Hypothalamus (tissue), 51 donors: ENCODE results near the gene CCS.
A peak's percentile ranks its signal among the peaks of the same experiment; 100 is the strongest.
"Not testable (repeated sequence)": the region's sequence is repeated elsewhere in the genome, so short reads cannot be mapped to it uniquely, and the experiment has no call there.

Experiments
- DNase-seq, 51 donors: peaks; one replicate each; lab custom pipeline; 2025; lab: John Stamatoyannopoulos, UW

The CCS gene, protein sequence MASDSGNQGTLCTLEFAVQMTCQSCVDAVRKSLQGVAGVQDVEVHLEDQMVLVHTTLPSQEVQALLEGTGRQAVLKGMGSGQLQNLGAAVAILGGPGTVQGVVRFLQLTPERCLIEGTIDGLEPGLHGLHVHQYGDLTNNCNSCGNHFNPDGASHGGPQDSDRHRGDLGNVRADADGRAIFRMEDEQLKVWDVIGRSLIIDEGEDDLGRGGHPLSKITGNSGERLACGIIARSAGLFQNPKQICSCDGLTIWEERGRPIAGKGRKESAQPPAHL

DNA sequence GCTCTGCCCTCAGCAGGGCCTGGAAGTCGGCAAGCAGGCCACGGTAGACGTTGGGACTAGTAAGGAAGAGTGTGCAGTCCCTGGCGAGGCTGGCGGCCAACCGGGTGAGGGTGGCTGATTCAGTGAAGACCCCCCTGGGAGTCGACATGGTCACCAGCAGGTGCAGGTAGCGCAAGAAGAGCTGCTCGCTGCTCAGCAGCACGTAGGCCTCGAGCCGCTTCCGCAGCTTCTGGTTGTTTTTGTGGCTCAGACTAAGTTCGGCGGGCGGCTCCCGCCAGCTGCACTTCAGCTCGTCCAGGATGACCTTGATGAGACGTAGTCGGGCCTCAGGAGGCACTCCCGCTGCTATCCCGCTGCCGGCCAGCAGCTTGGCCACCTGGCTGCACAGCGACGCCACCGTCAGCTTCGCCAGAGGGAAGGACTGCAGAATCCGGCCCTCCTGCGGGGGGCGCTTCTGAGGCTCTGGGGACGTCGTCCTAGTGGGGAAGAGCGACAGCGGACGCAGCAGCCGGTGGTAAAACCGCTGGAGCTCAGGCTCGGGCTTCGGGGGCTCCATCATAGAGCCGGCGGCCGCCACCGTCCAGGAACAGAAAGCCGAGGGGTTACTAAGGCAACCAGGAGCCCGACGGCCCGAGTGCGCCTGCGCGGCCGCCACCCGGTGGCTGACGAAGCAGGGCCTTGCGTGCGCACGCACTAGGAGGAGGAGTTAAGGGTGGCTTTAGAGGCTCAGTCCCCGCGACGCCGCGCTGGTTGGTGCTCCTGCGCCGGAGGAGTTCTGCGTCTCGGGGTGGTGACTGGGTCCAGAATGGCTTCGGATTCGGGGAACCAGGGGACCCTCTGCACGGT, at the start of gene CCS, which contains the start of gene CCDC87:
Gene CCS, plus strand, starts transcription at position 729 of the 846 bp plus-strand sequence. Its CDS starts 77 bp downstream, at position 806.
Gene CCDC87, minus strand, starts transcription at position 607 of the 846 bp plus-strand sequence. Its CDS starts 48 bp downstream, at position 559.
- peak; percentile 62 to 98 (median 92) for DNase-seq

DNA sequence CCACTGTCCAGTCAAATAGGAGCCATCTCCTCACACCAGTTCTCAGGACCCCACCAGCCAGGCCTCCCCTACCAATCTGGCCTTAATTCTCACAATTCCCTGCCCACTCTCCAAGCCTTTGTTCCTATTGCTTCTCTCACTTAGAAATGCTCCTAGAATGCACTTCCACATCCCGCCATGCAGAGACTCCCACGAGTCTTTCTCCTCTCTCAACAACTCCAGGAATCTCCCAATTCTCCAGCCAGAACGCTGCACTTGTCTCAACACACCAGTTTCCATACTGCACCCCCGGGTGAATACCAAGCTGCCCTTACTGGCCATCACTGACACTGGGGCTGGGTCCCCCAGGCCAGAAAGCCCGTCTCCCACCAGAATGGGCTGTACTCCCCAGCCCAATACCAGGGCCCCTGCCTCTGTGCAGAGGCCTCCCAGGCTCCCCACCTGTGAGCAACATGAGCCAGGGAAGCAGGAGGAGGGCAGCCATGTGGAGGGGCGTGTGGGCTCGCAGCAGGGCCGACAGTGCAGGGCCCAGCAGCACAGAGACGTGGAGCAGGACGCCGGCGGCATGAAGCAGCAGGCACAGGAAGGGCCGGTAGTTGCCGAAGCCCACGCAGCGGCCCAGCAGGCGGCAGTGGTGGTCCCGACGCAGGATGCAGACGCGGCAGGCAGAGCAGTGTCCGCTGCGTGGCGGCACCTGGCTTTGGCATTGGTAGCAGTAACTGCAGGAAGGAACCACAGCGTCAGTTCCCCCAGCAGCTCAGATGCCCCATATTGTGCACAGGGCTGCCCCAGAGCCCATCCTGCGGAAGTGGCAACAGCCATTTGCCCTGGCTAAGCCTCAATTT, 49.5 kb upstream of the CCS start:
- peak in 26 of 51 donors; percentile 3 to 54 (median 21) for DNase-seq

GRCh38 chr11:66544952-66545351, 48.0 kb upstream of the CCS start:
- DNase-seq: not testable (repeated sequence)

DNA sequence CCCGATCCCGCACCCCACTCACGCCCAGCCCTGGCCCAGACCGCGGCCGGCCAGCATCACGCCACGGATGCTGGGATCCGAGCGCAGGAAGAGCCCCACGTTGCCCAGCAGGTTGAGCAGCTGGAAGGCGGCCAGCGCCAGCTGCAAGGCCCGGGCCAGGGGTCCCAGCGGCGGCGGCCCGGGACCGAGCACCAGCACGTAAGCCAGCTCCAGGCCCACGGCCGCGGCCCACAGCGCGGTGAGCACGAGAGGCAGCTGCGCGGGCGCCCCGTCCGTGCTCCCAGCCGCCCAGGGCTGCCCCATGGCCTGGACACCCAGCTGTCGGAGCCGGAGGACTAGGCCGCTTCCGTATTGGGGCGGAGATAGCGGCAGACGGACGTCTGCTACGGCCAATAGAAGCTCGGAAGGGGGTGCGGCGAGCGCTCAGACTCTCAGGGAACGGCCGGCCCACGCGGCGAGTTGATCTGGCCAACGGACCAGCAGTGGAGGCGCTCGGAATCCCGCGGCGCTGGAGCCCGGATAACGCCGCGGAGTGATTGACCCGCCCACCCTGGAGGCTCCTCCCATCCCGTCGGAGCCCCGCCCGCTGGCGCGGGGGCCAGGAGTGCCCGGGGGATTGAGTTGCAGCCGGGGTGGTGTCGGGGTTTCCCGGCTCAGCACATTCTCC, 47.2 kb upstream of the CCS start, which contains the start of gene ZDHHC24:
Gene ZDHHC24, minus strand, starts transcription at position 348 of the 667 bp plus-strand sequence. Its CDS starts 45 bp downstream, at position 303.
- peak; percentile 61 to 97 (median 93) for DNase-seq

DNA sequence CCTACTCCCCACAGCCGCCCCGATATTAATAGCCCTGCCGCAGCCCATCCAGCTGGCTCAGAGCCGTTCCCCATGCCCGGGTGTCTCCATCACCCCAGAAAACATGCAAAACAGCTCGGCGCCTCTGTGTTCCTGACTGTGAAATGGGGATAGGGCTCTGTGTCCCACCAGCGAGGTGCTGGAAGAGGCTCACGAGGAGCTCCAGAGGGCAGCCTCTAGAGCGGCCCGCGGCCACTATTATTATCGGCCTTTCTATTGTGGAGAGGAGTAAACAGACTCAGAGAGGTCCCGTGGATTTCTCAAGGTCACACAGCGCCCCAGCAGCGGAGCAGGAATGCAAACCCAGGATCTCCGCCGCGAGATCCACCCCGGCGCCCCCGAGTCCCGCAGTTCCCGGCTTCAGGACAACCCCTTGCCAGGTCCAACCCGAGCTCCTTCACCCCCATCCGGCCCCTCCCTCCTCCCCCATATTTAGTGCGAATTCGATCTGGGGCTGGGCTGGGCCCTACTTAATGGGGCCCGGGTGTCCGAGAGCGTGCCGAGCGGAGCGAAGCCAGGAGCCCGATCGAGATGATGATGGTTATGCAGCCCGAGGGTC, 46.5 kb upstream of the CCS start, which contains the start of gene ACTN3:
Gene ACTN3, plus strand, starts transcription at position 536 of the 598 bp plus-strand sequence. Its CDS starts 35 bp downstream, at position 571.
- no peak for DNase-seq

DNA sequence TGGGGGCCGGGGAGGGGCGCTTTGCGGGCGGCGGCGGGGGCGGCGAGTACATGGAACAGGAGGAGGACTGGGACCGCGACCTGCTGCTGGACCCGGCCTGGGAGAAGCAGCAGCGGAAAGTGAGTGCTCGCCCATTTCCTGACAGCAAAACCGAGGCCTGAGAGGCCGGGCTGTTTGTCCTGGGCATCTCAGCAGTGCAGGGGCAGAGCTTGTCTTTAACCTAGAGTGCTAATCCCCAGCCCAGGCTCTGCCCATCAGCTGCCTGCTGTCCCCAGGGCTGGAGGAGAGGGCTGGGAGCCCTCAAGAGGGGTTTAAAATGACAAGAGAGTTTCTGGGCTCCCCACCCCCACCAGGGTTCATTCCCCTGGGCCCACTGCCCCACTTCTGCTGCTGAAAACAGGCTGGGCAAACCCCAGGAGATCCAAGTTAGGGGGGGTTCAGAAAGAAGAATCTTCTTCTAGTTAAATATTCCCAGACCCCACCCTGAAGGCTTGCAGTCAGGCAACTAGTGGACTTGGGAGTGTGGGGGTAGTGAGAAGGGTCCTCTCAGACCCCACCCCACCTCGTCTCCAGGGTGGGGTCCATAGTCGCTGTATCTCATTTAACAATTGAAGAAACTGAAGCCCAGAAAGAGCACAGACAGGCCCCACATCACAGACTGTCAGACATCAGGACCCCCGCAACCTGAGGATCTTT, 45.9 kb upstream of the CCS start:
- no peak for DNase-seq

DNA sequence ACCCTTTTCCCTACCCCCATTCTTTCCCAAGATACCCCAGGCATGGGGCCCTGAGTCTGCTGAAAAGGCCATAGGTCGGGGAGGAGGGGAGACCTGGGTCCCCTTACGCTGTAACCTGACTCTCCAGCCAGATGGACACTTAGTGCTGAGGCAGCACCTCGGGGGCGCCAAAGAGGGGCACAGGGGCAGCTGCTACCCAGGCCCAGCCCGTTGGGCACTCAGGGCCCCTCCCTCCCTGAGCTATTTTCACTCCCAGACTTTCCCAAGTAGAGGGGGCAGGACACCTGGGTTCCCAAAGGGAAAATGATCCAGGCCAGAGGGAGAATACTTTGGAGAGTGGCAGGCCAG, 45.3 kb upstream of the CCS start:
- no peak for DNase-seq

DNA sequence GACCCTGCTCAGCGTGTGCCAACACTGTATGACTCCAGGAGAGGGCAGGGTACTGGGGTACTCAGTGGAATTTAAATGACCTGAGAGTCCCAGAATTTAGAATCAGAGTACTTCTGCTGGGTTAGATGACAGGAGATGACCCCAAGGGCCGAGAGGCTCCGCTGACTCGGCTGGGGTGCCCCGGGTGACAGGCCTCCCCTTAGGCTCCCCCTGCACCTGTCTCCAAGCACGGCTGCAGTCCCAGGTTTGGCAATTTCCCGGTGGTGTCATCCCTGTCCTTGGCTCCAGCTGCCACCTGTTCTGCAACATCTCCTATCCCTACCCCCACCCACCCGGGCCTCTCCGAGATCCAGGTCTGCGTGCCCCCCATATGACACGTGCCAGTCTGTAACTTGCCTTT, 44.9 kb upstream of the CCS start:
- DNase-seq: no peak

- DNase-seq: no peak
These were observed 44.0 kb upstream of the CCS start for GRCh38 chr11:66548774-66549630.

- DNase-seq: no peak
These were observed 43.3 kb upstream of the CCS start for GRCh38 chr11:66549696-66550095.

GRCh38 chr11:66550887-66551286, 42.1 kb upstream of the CCS start:
- no peak for DNase-seq

DNA sequence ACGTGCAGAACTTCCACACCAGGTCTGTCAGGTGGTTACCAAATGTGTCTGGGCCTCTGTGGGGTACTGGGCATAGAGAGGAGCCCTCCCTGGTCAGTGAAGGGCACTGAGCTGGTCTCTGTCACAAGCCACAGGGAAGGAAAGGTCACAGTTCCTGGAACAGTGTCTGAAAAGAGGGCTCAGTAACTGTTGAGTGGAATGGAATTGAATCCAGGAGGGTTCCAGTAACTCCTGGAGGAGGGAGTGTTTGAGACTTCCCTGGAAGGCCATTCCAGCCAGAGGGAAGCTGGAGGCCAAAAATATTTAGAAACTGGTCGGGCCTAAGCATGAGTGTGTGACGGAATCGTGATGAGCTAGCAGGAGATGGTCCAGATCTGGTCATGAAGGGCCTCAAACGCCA, 38.4 kb upstream of the CCS start:
- no peak for DNase-seq

- DNase-seq: no peak
These were observed 37.6 kb upstream of the CCS start for GRCh38 chr11:66555416-66555815.

DNA sequence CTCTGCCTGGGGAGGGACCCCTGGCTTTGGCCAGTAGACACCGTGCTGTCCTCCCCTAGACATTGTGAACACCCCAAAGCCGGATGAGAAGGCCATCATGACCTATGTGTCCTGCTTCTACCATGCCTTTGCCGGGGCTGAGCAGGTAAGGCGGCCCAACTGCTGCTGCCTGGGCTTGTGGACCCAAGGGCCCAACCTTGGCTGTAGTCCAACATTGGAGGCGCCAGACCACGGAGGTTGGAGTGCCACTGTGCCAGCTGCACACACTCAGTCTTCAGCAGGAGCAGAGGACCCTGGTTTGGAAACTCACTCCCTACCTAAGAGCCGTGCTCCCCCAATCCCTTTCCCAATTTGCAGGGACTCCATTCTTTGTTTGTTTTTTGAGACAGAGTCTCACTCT, 36.9 kb upstream of the CCS start:
- no peak for DNase-seq

DNA sequence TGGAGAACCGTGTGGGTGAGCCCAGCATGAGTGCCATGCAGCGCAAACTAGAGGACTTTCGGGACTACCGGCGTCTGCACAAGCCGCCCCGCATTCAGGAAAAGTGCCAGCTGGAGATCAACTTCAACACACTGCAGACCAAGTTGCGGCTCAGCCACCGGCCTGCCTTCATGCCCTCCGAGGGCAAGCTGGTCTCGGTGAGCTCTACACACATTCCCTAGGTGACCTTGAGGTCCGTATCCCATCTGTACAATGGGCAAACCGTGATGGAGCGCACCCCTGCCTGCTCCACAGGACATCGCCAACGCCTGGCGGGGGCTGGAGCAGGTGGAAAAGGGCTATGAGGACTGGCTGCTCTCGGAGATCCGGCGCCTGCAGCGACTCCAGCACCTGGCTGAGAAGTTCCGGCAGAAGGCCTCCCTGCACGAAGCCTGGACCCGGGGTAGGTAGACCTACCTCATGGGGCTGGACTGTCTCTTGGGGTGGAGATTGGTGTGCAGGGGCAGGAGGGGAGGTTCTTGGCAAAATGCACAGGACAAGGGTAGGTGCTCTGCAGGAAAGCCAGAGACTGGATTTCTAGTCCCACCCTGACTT, 35.2 kb upstream of the CCS start:
- no peak for DNase-seq

DNA sequence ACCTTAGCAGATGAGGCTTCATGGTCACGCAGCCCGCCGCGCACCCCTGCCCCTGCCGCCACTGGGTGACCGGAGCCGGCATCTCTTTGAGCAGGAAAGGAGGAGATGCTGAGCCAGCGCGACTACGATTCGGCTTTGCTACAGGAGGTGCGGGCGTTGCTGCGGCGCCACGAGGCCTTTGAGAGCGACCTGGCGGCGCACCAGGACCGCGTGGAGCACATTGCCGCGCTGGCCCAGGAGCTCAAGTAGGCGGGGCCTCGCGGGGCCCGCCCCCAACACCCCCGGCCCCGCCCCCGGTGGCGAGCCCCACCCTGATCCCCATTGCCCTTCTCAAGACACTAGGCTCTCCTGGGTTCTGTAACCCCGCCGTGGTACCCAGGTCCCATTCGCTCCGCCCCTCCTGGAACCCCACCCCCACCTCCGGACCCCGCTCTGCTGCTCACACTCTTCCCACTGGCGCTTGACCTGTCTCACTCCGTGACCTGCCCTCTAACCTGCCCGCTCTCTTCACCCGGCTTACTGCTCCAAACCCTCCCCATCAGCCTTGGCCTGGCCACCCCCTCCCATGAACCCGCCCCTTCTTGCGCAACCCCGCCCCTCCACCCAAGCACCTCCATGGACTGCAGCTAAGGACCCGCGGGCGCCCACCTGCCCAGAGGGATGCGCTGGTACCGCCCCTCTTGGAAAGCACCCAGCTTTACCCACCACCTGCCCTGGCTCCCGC, 33.7 kb upstream of the CCS start:
- DNase-seq: peak in 3 of 51 donors; percentile 4 to 19 (median 11)
